ENCODE measurements around the gene GPR32.
A peak's percentile ranks its signal among the peaks of the same experiment; 100 is the strongest.

The GPR32 gene

DNA sequence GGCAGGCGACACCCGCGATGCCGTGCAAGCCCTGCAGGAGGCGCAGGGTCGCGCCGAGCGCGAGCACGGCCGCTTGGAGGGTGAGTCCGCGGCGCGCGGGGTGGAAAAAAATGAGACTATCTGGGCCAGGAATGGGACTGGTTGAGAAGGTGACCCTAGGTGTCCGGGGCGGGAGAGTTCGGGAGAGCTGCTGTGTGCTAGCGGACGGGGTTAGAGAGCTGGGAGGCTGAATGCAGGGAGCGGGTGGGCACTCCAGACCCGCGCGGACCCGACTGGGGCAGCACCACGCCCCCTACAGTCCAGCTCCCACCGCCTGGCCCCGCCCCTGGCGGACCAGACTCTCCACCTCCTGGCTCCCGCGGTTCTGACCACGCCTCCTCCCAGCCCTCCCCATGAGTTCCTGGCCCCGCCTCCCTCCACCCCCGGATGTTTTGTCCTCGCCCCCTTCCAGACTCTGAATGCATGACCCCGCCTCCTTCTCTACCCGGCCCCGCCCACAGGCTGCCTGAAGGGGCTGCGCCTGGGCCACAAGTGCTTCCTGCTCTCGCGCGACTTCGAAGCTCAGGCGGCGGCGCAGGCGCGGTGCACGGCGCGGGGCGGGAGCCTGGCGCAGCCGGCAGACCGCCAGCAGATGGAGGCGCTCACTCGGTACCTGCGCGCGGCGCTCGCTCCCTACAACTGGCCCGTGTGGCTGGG, 45.6 kb upstream of the GPR32 start (continued):
- TF ChIP-seq ZNF449 (tag by site-specific recombination; IDR thresholded peaks at IDR 0.05): no peak
- TF ChIP-seq ZNF626 (tag by site-specific recombination; IDR thresholded peaks at IDR 0.05): no peak
- peak; percentile 92 for TF ChIP-seq GLIS2 (tag by site-specific recombination; IDR thresholded peaks at IDR 0.05)
- TF ChIP-seq, protein P1, sequence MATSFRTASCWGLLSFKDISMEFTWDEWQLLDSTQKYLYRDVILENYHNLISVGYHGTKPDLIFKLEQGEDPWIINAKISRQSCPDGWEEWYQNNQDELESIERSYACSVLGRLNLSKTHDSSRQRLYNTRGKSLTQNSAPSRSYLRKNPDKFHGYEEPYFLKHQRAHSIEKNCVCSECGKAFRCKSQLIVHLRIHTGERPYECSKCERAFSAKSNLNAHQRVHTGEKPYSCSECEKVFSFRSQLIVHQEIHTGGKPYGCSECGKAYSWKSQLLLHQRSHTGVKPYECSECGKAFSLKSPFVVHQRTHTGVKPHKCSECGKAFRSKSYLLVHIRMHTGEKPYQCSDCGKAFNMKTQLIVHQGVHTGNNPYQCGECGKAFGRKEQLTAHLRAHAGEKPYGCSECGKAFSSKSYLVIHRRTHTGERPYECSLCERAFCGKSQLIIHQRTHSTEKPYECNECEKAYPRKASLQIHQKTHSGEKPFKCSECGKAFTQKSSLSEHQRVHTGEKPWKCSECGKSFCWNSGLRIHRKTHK (tag by site-specific recombination; IDR thresholded peaks at IDR 0.05): no peak
- 0 out of 2 replicates have a peak, but pooled peaks have one; percentile 8 for TF ChIP-seq ZNF133 (tag by site-specific recombination; IDR thresholded peaks at IDR 0.05)
- no peak for TF ChIP-seq ZNF670 (tag by site-specific recombination; IDR thresholded peaks at IDR 0.05; ENCODE audit: low read depth)
- TF ChIP-seq ZNF664 (tag by site-specific recombination; IDR thresholded peaks at IDR 0.05): no peak
- no peak for TF ChIP-seq ZNF555 (tag by site-specific recombination; conservative IDR thresholded peaks at IDR 0.05)
- no peak for TF ChIP-seq ZNF140 (tag by site-specific recombination; IDR thresholded peaks at IDR 0.05)
- no peak for TF ChIP-seq ZNF114 (tag by site-specific recombination; IDR thresholded peaks at IDR 0.05)
- no peak for TF ChIP-seq ZNF292 (tag by site-specific recombination; IDR thresholded peaks at IDR 0.05; ENCODE audit: borderline replicate concordance, low read depth)
- TF ChIP-seq ZNF354C (tag by site-specific recombination; IDR thresholded peaks at IDR 0.05; ENCODE audit: borderline replicate concordance, low read depth): no peak
- TF ChIP-seq HOXD13 (CRISPR knock-in tag; IDR thresholded peaks at IDR 0.05; ENCODE audit: borderline replicate concordance): no peak
- TF ChIP-seq ZBTB44 (tag by site-specific recombination; IDR thresholded peaks at IDR 0.05): peak; percentile 54; the same call in 1 of the 2 replicates
- TF ChIP-seq ZSCAN23 (tag by site-specific recombination; IDR thresholded peaks at IDR 0.05): no peak
- peak; percentile 75; the same call in 1 of the 2 replicates for TF ChIP-seq ZFP37 (tag by site-specific recombination; IDR thresholded peaks at IDR 0.05)
- no peak for TF ChIP-seq ZNF473 (tag by site-specific recombination; IDR thresholded peaks at IDR 0.05)
- TF ChIP-seq KLF7 (tag by site-specific recombination; IDR thresholded peaks at IDR 0.05; ENCODE audit: borderline replicate concordance): peak; percentile 40; the same call in 1 of the 2 replicates
- peak; percentile 54; the same call in 1 of the 2 replicates for TF ChIP-seq ZNF324 (tag by site-specific recombination; IDR thresholded peaks at IDR 0.05)
- TF ChIP-seq ZIC2 (tag by site-specific recombination; IDR thresholded peaks at IDR 0.05): peak; percentile 4; the same call in 1 of the 2 replicates
- TF ChIP-seq ZSCAN5A (tag by site-specific recombination; IDR thresholded peaks at IDR 0.05): no peak
- no peak for TF ChIP-seq ZNF558 (tag by site-specific recombination; IDR thresholded peaks at IDR 0.05)
- TF ChIP-seq, protein P2, sequence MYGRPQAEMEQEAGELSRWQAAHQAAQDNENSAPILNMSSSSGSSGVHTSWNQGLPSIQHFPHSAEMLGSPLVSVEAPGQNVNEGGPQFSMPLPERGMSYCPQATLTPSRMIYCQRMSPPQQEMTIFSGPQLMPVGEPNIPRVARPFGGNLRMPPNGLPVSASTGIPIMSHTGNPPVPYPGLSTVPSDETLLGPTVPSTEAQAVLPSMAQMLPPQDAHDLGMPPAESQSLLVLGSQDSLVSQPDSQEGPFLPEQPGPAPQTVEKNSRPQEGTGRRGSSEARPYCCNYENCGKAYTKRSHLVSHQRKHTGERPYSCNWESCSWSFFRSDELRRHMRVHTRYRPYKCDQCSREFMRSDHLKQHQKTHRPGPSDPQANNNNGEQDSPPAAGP (tag by site-specific recombination; IDR thresholded peaks at IDR 0.05): peak; percentile 68
- no peak for TF ChIP-seq ZNF211 (tag by site-specific recombination; IDR thresholded peaks at IDR 0.05; ENCODE audit: low read depth)
- TF ChIP-seq ZNF521 (tag by site-specific recombination; IDR thresholded peaks at IDR 0.05): no peak
- TF ChIP-seq ZNF266 (tag by site-specific recombination; IDR thresholded peaks at IDR 0.05; ENCODE audit: low read depth): no peak
- TF ChIP-seq SCRT1 (tag by site-specific recombination; IDR thresholded peaks at IDR 0.05; ENCODE audit: borderline replicate concordance): peak; percentile 75; the same call in 1 of the 2 replicates
- no peak for TF ChIP-seq ZNF394 (tag by site-specific recombination; IDR thresholded peaks at IDR 0.05; ENCODE audit: borderline replicate concordance)
- no peak for TF ChIP-seq ZNF549 (tag by site-specific recombination; IDR thresholded peaks at IDR 0.05)
- no peak for TF ChIP-seq ZNF510 (tag by site-specific recombination; IDR thresholded peaks at IDR 0.05; ENCODE audit: insufficient replicate concordance)
- TF ChIP-seq, protein P3, sequence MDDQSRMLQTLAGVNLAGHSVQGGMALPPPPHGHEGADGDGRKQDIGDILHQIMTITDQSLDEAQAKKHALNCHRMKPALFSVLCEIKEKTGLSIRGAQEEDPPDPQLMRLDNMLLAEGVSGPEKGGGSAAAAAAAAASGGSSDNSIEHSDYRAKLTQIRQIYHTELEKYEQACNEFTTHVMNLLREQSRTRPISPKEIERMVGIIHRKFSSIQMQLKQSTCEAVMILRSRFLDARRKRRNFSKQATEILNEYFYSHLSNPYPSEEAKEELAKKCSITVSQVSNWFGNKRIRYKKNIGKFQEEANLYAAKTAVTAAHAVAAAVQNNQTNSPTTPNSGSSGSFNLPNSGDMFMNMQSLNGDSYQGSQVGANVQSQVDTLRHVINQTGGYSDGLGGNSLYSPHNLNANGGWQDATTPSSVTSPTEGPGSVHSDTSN (CRISPR knock-in tag; IDR thresholded peaks at IDR 0.05): 0 out of 2 replicates have a peak, but pooled peaks have one; percentile 84
- TF ChIP-seq YY1 (tag by site-specific recombination; IDR thresholded peaks at IDR 0.05): no peak
